ENCODE measurements around the gene FAM177B.
"Not testable (repeated sequence)": the region's sequence is repeated elsewhere in the genome, so short reads cannot be mapped to it uniquely, and the experiment has no call there.

The FAM177B gene

DNA sequence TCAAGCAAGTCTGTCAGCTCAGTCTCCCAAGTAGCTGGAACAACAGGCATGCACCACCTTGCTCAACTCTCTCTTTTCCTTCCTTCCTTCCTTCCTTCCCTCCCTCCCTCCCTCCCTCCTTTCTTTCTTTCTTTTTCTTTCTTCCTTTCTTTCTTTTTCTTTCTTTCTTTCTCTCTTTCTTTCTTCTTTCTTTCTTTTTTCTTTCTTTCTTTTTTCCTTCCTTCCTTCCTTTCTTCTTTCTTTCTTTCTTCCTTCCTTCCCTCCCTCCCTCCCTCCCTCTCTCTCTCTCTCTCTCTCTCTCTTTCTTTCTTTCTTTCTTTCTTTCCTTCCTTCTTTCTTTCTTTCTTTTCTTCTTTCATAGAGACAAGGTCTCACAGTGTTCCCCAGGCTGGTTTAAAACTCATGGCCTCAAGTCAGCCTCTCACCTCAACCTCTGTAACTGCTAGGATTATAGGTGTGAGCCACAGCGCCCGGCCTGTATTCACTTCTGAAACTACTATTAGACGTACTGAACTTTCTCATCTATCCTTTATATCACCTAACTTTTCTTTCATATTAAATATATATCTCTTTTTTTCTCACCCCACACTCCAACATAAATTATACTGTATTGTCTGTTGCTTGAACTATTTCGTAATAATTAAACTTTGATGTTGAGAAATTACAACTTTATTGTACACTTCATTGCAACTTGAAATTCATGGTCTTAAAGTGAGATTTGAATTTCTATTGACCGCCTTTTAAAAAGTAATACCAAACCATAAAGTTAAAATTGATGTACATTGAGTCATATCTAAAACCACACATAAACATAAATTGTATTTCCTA is 4.8 kb downstream of the FAM177B start:
- H3K4me3 ChIP-seq (ENCODE audit: low read depth in 1 of 2, low read length in 2 of 2); H3K9me3 ChIP-seq (ENCODE audit: control insufficient read depth in 1 of 2, low read length in 2 of 2); H3K27ac ChIP-seq (ENCODE audit: low read length); H3K36me3 ChIP-seq (ENCODE audit: control insufficient read depth in 1 of 2, insufficient read depth in 2 of 2, low read length in 2 of 2); H3K4me1 ChIP-seq (ENCODE audit: control insufficient read depth in 1 of 2, insufficient read depth in 2 of 2, low read length in 2 of 2); H3K27me3 ChIP-seq (ENCODE audit: low read depth, low read length): not testable (repeated sequence)

DNA sequence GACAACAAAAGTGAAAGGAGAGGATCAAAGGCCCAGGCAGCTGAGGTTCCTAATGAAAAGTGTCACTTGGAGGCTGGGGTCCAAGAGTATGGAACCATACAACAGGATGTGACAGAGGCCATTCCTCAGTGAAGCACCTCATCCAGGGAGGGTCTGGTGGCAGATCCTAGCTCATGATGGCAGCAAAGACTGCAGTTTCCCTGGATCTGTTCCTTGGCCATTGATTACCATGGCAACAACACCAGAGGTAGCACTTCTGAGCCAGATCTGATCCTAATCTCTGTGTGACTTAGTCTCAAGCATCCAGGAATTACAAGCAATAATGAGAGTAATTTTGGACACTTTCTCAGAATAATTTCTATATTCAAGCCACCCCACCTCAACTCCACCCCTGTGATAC is 12.9 kb downstream of the FAM177B start:
- Histone ChIP-seq H3K9me3 (ENCODE audit: control insufficient read depth in 1 of 2, low read length in 2 of 2) (no peaks in the 10 kb centered on the region), H3K27ac (ENCODE audit: low read length) (no peak overlapping the region), H3K4me1 (ENCODE audit: control insufficient read depth in 1 of 2, insufficient read depth in 2 of 2, low read length in 2 of 2) (no peaks in the 10 kb centered on the region), H3K27me3 (ENCODE audit: low read depth, low read length) (no peaks in the 10 kb centered on the region), H3K36me3 (ENCODE audit: control insufficient read depth in 1 of 2, insufficient read depth in 2 of 2, low read length in 2 of 2) (no peaks in the 10 kb centered on the region), H3K4me3 (ENCODE audit: low read depth in 1 of 2, low read length in 2 of 2) (no peak overlapping the region)

DNA sequence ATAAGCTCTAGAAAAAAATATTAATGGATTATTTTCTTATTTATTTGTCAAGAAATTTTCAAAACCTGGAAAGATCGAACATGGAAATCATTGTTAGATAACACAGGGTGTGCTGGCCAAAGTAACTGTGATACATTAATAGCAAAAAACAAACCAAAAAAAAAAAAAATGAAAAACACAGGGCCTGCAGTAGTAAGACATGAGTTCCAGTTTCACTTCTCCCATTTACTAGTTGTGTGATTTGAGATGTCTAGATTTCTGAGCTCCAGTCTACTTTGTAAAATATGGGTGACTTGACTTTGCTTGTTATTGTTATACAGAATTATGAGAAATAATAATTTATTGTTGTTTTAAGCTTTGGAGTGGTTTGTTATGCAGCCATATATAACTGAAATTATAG is 13.6 kb downstream of the FAM177B start:
- no peaks in the 10 kb centered on the region for H3K36me3 ChIP-seq (ENCODE audit: control insufficient read depth in 1 of 2, insufficient read depth in 2 of 2, low read length in 2 of 2)
- no peaks in the 10 kb centered on the region for H3K27me3 ChIP-seq (ENCODE audit: low read depth, low read length)
- H3K27ac ChIP-seq (ENCODE audit: low read length) = no peak overlapping the region
- no peaks in the 10 kb centered on the region for H3K4me1 ChIP-seq (ENCODE audit: control insufficient read depth in 1 of 2, insufficient read depth in 2 of 2, low read length in 2 of 2)
- no peaks in the 10 kb centered on the region for H3K9me3 ChIP-seq (ENCODE audit: control insufficient read depth in 1 of 2, low read length in 2 of 2)
- H3K4me3 ChIP-seq (ENCODE audit: low read depth in 1 of 2, low read length in 2 of 2) = no peak overlapping the region

DNA sequence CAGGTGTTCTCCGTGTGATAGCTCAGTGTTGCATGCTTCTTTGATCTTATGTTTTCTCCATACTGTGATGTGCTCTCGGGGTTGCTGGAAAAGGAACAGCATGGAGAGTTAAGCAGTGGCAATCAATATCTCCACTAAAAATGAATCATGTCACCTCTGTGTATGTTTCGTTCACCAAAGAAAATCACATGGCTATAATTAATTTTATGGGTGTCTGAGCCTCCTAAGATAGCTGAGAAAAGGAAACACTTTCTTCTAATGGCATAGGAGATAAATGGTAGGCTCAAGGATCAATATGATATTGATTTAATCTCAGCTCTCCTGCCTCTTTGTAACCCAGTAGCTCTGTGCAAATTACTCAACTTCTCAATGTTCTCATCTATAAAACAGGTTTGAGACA is 14.3 kb downstream of the FAM177B start:
- H3K27me3 ChIP-seq (ENCODE audit: low read depth, low read length) = no peaks in the 10 kb centered on the region

DNA sequence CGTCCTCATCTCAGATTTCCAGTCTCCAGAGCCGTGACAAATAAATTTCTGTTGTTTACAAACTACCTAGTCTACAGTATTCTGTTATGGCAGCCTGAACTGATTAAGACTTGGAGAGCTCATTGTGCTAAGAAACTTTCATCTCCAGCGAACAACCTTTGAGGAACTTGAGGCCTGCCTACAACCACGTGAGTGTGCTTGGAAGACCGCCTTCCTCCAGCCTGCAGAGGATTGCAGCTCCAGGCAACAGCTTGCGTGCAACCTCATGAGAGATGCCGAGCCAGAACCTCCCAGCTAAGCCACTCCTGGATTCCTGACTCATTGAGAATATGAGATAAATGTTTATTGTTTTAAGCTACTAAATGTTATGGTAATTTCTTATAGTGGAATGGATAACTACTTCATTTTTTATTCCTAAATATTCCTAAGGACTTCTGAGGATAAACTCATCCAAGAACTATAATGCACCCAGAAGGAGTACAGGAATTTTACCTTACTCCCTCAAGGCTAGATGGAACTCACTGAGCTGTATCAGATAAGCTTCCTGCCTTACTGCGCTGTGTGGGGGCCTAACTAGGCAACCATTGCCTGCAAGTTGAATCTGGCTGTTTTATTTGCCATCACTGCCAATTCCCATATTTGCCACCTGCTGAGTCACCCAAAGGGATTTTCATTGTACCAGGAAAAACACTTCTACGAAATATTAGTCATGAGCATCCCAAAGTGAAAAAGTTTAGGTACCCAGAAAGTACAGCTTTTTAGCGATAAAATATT is 17.6 kb downstream of the FAM177B start:
- H3K4me1 ChIP-seq (ENCODE audit: control insufficient read depth in 1 of 2, insufficient read depth in 2 of 2, low read length in 2 of 2) = no peaks in the 10 kb centered on the region
- no peak overlapping the region for H3K4me3 ChIP-seq (ENCODE audit: low read depth in 1 of 2, low read length in 2 of 2)
- no peaks in the 10 kb centered on the region for H3K9me3 ChIP-seq (ENCODE audit: control insufficient read depth in 1 of 2, low read length in 2 of 2)
- peak overlapping the region; percentile 43 for H3K27ac ChIP-seq (ENCODE audit: low read length)
- no peaks in the 10 kb centered on the region for H3K36me3 ChIP-seq (ENCODE audit: control insufficient read depth in 1 of 2, insufficient read depth in 2 of 2, low read length in 2 of 2)
- H3K27me3 ChIP-seq (ENCODE audit: low read depth, low read length) = no peaks in the 10 kb centered on the region

More for the DNA sequence above, 14.3 kb downstream of the FAM177B start:
- Histone ChIP-seq H3K27ac (ENCODE audit: low read length) (no peak overlapping the region), H3K4me3 (ENCODE audit: low read depth in 1 of 2, low read length in 2 of 2) (no peak overlapping the region), H3K4me1 (ENCODE audit: control insufficient read depth in 1 of 2, insufficient read depth in 2 of 2, low read length in 2 of 2) (no peaks in the 10 kb centered on the region), H3K9me3 (ENCODE audit: control insufficient read depth in 1 of 2, low read length in 2 of 2) (no peaks in the 10 kb centered on the region), H3K36me3 (ENCODE audit: control insufficient read depth in 1 of 2, insufficient read depth in 2 of 2, low read length in 2 of 2) (no peaks in the 10 kb centered on the region)

DNA sequence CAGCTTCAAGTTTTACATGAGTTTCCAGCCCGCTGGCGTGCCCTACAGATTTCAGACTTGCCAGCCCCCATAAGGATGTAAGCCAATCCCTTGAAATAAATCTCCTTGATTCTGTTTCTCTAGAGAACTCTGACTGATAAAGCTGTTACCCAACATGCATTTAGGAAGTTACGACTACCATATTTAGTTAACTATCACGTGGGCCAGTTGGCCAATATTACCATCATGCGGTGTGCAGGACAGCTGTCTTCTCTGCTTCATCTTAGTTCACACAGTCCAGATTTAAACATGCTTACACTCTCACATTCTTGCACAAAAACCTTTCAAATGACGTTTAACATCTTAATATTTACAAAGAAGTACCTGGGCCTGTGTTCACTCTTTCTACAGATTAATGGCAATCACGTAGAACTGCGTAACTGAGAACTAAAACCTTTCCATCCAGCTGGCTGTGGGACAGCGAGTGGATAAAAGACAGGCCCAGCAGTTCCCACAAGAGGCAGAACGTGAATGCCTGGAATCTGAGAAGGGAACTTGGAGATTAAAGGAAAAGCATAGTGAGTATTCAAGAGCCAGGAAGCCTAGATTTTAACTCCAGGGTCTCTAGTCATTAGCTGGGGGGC is 20.8 kb downstream of the FAM177B start:
- Histone ChIP-seq H3K9me3 (ENCODE audit: control insufficient read depth in 1 of 2, low read length in 2 of 2) (no peaks in the 10 kb centered on the region), H3K27ac (ENCODE audit: low read length) (peak overlapping the region; percentile 56), H3K27me3 (ENCODE audit: low read depth, low read length) (no peaks in the 10 kb centered on the region), H3K36me3 (ENCODE audit: control insufficient read depth in 1 of 2, insufficient read depth in 2 of 2, low read length in 2 of 2) (no peaks in the 10 kb centered on the region), H3K4me1 (ENCODE audit: control insufficient read depth in 1 of 2, insufficient read depth in 2 of 2, low read length in 2 of 2) (no peaks in the 10 kb centered on the region), H3K4me3 (ENCODE audit: low read depth in 1 of 2, low read length in 2 of 2) (no peak overlapping the region)

DNA sequence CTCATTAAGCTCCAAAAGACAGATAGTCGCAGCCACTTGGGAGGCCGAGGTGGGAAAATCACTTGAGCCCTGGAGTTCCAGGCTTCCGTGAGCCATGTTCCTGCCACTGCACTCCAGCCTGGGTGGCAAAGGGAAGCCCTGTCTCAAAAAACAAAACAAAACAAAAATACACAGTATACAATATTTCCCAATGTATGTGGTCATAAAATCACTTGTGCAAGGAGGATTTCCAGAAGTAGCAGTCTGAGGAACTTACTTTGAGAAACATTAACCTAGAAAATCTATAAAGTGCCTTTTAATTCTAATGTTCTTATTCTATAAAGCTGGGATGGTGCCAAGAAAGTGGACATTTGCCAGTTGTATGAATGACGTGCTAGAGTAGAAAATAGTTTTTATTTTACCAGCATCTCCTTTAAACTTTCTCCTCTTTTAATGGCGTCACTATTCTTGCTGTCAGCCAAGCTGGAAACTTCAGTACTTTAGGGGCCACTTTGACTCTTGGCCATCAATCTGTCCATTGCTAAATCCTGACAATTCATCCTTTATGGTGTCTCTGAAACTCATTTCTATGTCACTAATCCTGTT is 22.5 kb downstream of the FAM177B start:
- H3K27ac ChIP-seq (ENCODE audit: low read length) = no peak overlapping the region

DNA sequence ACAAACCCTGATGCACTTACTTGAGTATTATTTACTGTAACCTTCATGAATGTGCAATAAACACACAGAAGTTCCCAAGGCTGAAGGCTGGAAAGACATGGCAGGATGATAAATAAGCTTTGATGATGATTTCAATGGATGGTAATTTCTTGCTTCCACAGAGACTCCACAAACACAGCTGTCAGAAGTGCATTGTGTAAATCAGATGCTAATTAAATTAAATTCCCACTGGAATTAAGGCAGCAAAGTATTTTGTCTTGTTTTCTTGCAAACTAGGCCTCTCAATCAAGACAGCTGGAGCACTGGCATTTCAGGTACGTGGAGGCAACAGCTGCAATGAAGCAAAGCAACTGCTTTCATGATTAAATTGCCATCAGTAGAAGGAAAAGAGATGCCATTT is 24.1 kb downstream of the FAM177B start:
- H3K9me3 ChIP-seq (ENCODE audit: control insufficient read depth in 1 of 2, low read length in 2 of 2) = no peaks in the 10 kb centered on the region
- no peak overlapping the region for H3K4me3 ChIP-seq (ENCODE audit: low read depth in 1 of 2, low read length in 2 of 2)
- no peaks in the 10 kb centered on the region for H3K4me1 ChIP-seq (ENCODE audit: control insufficient read depth in 1 of 2, insufficient read depth in 2 of 2, low read length in 2 of 2)
- no peaks in the 10 kb centered on the region for H3K27me3 ChIP-seq (ENCODE audit: low read depth, low read length)
- no peaks in the 10 kb centered on the region for H3K36me3 ChIP-seq (ENCODE audit: control insufficient read depth in 1 of 2, insufficient read depth in 2 of 2, low read length in 2 of 2)
- H3K27ac ChIP-seq (ENCODE audit: low read length) = no peak overlapping the region

More for the DNA sequence above, 22.5 kb downstream of the FAM177B start:
- H3K4me1 ChIP-seq (ENCODE audit: control insufficient read depth in 1 of 2, insufficient read depth in 2 of 2, low read length in 2 of 2) = no peaks in the 10 kb centered on the region
- no peaks in the 10 kb centered on the region for H3K9me3 ChIP-seq (ENCODE audit: control insufficient read depth in 1 of 2, low read length in 2 of 2)
- no peaks in the 10 kb centered on the region for H3K27me3 ChIP-seq (ENCODE audit: low read depth, low read length)
- no peak overlapping the region for H3K4me3 ChIP-seq (ENCODE audit: low read depth in 1 of 2, low read length in 2 of 2)
- H3K36me3 ChIP-seq (ENCODE audit: control insufficient read depth in 1 of 2, insufficient read depth in 2 of 2, low read length in 2 of 2) = no peaks in the 10 kb centered on the region

DNA sequence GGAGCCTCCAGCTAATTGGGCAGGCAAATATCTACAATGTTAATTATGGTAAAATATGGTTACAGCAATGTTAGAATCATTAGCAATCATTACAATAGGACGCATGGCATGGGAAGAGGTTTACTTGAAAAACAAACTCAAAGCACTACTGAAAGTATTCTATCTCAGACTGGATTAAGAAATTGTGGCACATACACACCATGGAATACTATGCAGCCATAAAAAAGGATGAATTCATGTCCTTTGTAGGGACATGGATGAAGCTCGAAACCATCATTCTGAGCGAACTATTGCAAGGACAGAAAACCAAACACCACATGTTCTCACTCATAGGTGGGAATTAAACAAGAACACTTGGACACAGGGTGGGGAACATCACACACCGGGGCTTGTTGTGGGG is 25.2 kb downstream of the FAM177B start:
- H3K9me3 ChIP-seq (ENCODE audit: control insufficient read depth in 1 of 2, low read length in 2 of 2); H3K27ac ChIP-seq (ENCODE audit: low read length); H3K4me3 ChIP-seq (ENCODE audit: low read depth in 1 of 2, low read length in 2 of 2); H3K36me3 ChIP-seq (ENCODE audit: control insufficient read depth in 1 of 2, insufficient read depth in 2 of 2, low read length in 2 of 2); H3K4me1 ChIP-seq (ENCODE audit: control insufficient read depth in 1 of 2, insufficient read depth in 2 of 2, low read length in 2 of 2); H3K27me3 ChIP-seq (ENCODE audit: low read depth, low read length): not testable (repeated sequence)

DNA sequence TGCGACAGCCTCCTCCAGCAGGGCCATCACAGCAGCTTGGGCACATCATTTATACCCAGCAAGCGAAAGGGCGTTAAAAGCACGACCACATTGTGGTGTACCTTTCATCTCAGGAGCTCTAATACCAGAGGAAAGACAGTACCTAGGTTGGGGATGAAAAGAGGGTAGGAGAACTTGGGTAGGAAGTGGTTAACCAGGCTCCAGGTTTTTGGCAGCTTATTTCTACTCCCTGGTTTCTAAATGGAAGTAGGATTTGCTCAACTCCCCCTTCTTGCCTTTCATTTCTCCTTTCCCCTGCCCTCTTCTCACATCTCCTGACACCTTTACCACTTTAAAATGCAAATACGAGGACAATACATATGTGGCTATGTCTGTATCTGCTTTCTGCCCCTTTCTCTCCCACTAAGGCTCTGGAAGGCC is 30.2 kb downstream of the FAM177B start:
- no peaks in the 10 kb centered on the region for H3K36me3 ChIP-seq (ENCODE audit: control insufficient read depth in 1 of 2, insufficient read depth in 2 of 2, low read length in 2 of 2)
- no peak overlapping the region for H3K4me3 ChIP-seq (ENCODE audit: low read depth in 1 of 2, low read length in 2 of 2)
- no peaks in the 10 kb centered on the region for H3K4me1 ChIP-seq (ENCODE audit: control insufficient read depth in 1 of 2, insufficient read depth in 2 of 2, low read length in 2 of 2)
- peaks cover 5 to 8% of the 10 kb centered on the region in 2 donors for H3K9me3 ChIP-seq (ENCODE audit: control insufficient read depth in 1 of 2, low read length in 2 of 2)
- no peak overlapping the region for H3K27ac ChIP-seq (ENCODE audit: low read length)
- no peaks in the 10 kb centered on the region for H3K27me3 ChIP-seq (ENCODE audit: low read depth, low read length)

DNA sequence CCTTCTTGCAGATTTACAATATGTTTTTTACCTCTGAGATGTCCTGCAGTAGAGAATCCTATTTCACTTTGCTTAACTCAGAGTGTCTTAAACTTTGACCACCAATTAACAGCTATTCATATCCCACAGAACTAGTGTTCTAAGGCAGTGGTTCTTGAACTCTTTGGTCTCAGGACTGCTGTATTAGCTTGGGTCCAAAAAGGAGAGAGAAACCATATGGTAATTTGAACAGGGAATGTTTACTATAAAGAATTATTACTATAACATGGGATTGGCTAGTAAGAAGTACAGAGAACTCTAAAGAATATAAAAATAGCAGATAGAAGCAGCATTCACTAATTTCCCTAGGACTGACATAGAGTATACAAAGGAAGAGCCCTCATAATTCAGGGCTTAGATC is 31.6 kb downstream of the FAM177B start:
- Histone ChIP-seq H3K27me3 (ENCODE audit: low read depth, low read length) (no peaks in the 10 kb centered on the region), H3K4me1 (ENCODE audit: control insufficient read depth in 1 of 2, insufficient read depth in 2 of 2, low read length in 2 of 2) (no peaks in the 10 kb centered on the region), H3K27ac (ENCODE audit: low read length) (no peak overlapping the region), H3K36me3 (ENCODE audit: control insufficient read depth in 1 of 2, insufficient read depth in 2 of 2, low read length in 2 of 2) (no peaks in the 10 kb centered on the region), H3K4me3 (ENCODE audit: low read depth in 1 of 2, low read length in 2 of 2) (no peak overlapping the region), H3K9me3 (ENCODE audit: control insufficient read depth in 1 of 2, low read length in 2 of 2) (peaks cover 5 to 8% of the 10 kb centered on the region in 2 donors)

All from muscle layer of duodenum (tissue), 2 donors.